HEK293 (cell line): Measurements from ENCODE around the gene RSPO1.

Source experiments
- CTCF ChIA-PET: fragments of 350-600 bp; formaldehyde crosslinking; extraction: SDS; loops from one replicate; lab custom pipeline; 2021; ENCODE audit warnings: antibody characterized with exemption; lab: Yijun Ruan, JAX
- POLR2A ChIA-PET: fragments of 300-600 bp; formaldehyde crosslinking; extraction: SDS; loops from one replicate; lab custom pipeline; 2020; ENCODE audit warnings: antibody characterized with exemption, inconsistent platforms; lab: Yijun Ruan, JAX
- H3K27ac ChIP-seq: fragments of 200-500 bp; sonication (Bioruptor generic); 2 replicates; pipeline ENCODE4 v1.5.1; 2014; ENCODE audit warnings: low read depth, low read length, control low read depth, inconsistent platforms; ENCODE audit errors: extremely low read depth
- H3K36me3 ChIP-seq, 2 experiments: fragments of 200-500 bp in 1 of 2; sonication (Bioruptor generic) in 1 of 2; 1 replicate in 1 of 2; 2 replicates in 1 of 2; pipeline ENCODE4 v1.5.1; 2014 to 2017; ENCODE audit warnings: inconsistent platforms in 2 of 2, low read length in 2 of 2; ENCODE audit not compliant: control insufficient read depth in 2 of 2, insufficient read depth in 1 of 2
- H3K4me1 ChIP-seq: fragments of 200-500 bp; sonication (Bioruptor generic); 2 replicates; pipeline ENCODE4 v1.5.1; 2014; ENCODE audit warnings: mild to moderate bottlenecking, low read length, inconsistent platforms; ENCODE audit not compliant: control insufficient read depth, insufficient read depth
- H3K4me3 ChIP-seq: 2 replicates; pipeline ENCODE4 v1.5.1; 2011; ENCODE audit warnings: low read depth, mild to moderate bottlenecking, control low read depth, low read length, moderate library complexity
- H3K9me3 ChIP-seq: fragments of 200-500 bp; sonication (Bioruptor generic); 2 replicates; pipeline ENCODE4 v1.5.1; 2014; ENCODE audit warnings: low read depth, low read length, inconsistent platforms; ENCODE audit not compliant: control insufficient read depth, insufficient read depth
- GLI4 ChIP-seq: fragments of 450-650 bp; formaldehyde crosslinking; IDR thresholded peaks from 2 replicates; pipeline ENCODE4 v1.5.1; 2016; ENCODE audit warnings: missing biosample characterization, missing genetic modification characterization
- ZFP41 ChIP-seq: fragments of 450-650 bp; formaldehyde crosslinking; IDR thresholded peaks from 2 replicates; pipeline ENCODE4 v1.5.1; 2016; ENCODE audit warnings: missing biosample characterization, missing genetic modification characterization, borderline replicate concordance
- ZNF354C ChIP-seq: fragments of 450-650 bp; formaldehyde crosslinking; IDR thresholded peaks from 2 replicates; pipeline ENCODE4 v1.5.1; 2016; ENCODE audit warnings: missing biosample characterization, missing genetic modification characterization, low read depth, borderline replicate concordance
- ZNF433 ChIP-seq: fragments of 450-650 bp; formaldehyde crosslinking; IDR thresholded peaks from 2 replicates; pipeline ENCODE4 v1.5.1; 2016; ENCODE audit warnings: missing biosample characterization, missing genetic modification characterization, low read depth

RSPO1 gene

DNA sequence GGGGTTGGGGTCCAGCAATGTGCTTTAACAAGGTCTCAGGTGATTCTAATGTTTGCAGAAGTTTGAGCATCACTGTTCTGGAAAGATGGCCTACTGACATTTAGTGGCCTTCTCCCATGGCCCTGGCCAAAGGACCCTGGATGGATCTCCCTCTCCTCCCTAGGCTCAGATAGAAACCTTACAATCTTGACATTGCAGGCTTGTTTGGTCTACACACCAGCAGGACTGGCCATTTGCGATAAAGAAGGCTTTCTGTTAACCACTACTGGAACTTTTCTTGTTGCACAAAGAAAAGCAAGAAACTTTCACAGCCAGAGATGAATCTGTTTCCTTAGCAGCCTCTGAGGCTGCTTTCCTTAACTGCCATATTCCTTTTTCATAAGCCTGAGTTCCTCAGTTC is 71.7 kb downstream of the RSPO1 start:
- Histone ChIP-seq H3K4me1 (no peaks in the 10 kb centered on the region), H3K36me3 (peaks cover 6 to 56% of the 10 kb centered on the region in 2 experiments; a peak in 2 of 3 replicates), H3K27ac (no peak overlapping the region), H3K9me3 (no peaks in the 10 kb centered on the region), H3K4me3 (no peak overlapping the region)
- ChIA-PET POLR2A (interaction anchor here (1.1 kb wide), 1 partner anchor 203 kb away, joined by 3 read pairs; no protein-coding TSS in a partner anchor), CTCF (no interaction called here)
- TF ChIP-seq ZNF433 (no peak), ZFP41 (tag by site-specific recombination) (no peak), ZNF354C (no peak), GLI4 (tag by site-specific recombination) (no peak)
